HG02970 (cell line): ENCODE data around the gene EPHB1.

ENCODE experiments used
- ATAC-seq: cut with Tn5 transposase; IDR thresholded peaks from one replicate; pipeline ENCODE4 v1.9.1; 2021; ENCODE audit warnings: mild to moderate bottlenecking, moderate library complexity, moderate number of reproducible peaks; ENCODE audit not compliant: unreplicated experiment, low FRiP score

EPHB1 gene

GRCh38 chr3:135068011-135068410 is 273.0 kb downstream of the EPHB1 start:
- no peak for ATAC-seq

- no peak for ATAC-seq
Observed at GRCh38 chr3:135069406-135069805, 274.3 kb downstream of the EPHB1 start.

- no peak for ATAC-seq
Observed at GRCh38 chr3:135071483-135071882, 276.4 kb downstream of the EPHB1 start.

- no peak for ATAC-seq
Observed at GRCh38 chr3:135072431-135072830, 277.4 kb downstream of the EPHB1 start.

- ATAC-seq = no peak
Observed at GRCh38 chr3:135075157-135075556, 280.1 kb downstream of the EPHB1 start.

- no peak for ATAC-seq
Observed at GRCh38 chr3:135076341-135076740, 281.3 kb downstream of the EPHB1 start.

GRCh38 chr3:135077186-135077585 is 282.1 kb downstream of the EPHB1 start:
- no peak for ATAC-seq

GRCh38 chr3:135078283-135078682 is 283.2 kb downstream of the EPHB1 start:
- ATAC-seq = no peak

- ATAC-seq = no peak
Observed at GRCh38 chr3:135079095-135079494, 284.0 kb downstream of the EPHB1 start.

GRCh38 chr3:135081451-135081850 is 286.4 kb downstream of the EPHB1 start:
- ATAC-seq = no peak

- ATAC-seq = no peak
Observed at GRCh38 chr3:135081856-135082434, 286.9 kb downstream of the EPHB1 start.

- ATAC-seq = no peak
Observed at GRCh38 chr3:135082706-135083105, 287.6 kb downstream of the EPHB1 start.

GRCh38 chr3:135083179-135083578 is 288.1 kb downstream of the EPHB1 start:
- ATAC-seq = no peak

- no peak for ATAC-seq
Observed at GRCh38 chr3:135083756-135084155, 288.7 kb downstream of the EPHB1 start.

- no peak for ATAC-seq
Observed at GRCh38 chr3:135084405-135084804, 289.3 kb downstream of the EPHB1 start.

GRCh38 chr3:135084976-135085375 is 289.9 kb downstream of the EPHB1 start:
- no peak for ATAC-seq

- no peak for ATAC-seq
Observed at GRCh38 chr3:135085652-135086436, 290.8 kb downstream of the EPHB1 start.

GRCh38 chr3:135087782-135088181 is 292.7 kb downstream of the EPHB1 start:
- ATAC-seq = no peak

- no peak for ATAC-seq
Observed at GRCh38 chr3:135089451-135089850, 294.4 kb downstream of the EPHB1 start.

GRCh38 chr3:135090020-135090717 is 295.1 kb downstream of the EPHB1 start:
- ATAC-seq = no peak

GRCh38 chr3:135091946-135092345 is 296.9 kb downstream of the EPHB1 start:
- ATAC-seq = no peak

- no peak for ATAC-seq
Observed at GRCh38 chr3:135093121-135093520, 298.1 kb downstream of the EPHB1 start.
